A549 (cell line): ENCODE data around the gene OR13F1. TPM values are rescaled to one million over a fixed set of nuclear protein-coding genes. Genes with fewer than 3 reads are reported as not detected.

Source experiments
- ATAC-seq, 2 experiments: fragments of 200-7000 bp in 1 of 2; fragments of >200 bp in 1 of 2; cut with Nextera tagmentation in 1 of 2; cut with Tn5 transposase in 1 of 2; 3 replicates each; pipeline versions ENCODE4 v1.8.0 to v1.9.1; 2018 to 2020; ENCODE audit warnings: mild to moderate bottlenecking in 1 of 2, moderate library complexity in 1 of 2
- CTCF ChIA-PET: fragments of 300-600 bp; sonication (Branson Sonifier 250); formaldehyde crosslinking; extraction: SDS; loops from one replicate; lab custom pipeline; 2021; ENCODE audit warnings: antibody characterized with exemption, inconsistent platforms; lab: Yijun Ruan, JAX
- POLR2A ChIA-PET: fragments of 350-600 bp; formaldehyde crosslinking; extraction: SDS; loops from one replicate; lab custom pipeline; 2021; ENCODE audit warnings: antibody characterized with exemption, inconsistent platforms; lab: Yijun Ruan, JAX
- DNase-seq, 2 experiments: peaks; one replicate each; pipeline versions ENCODE4 v3.0.0 to v3.0.0-alpha.2; 2011 to 2016; ENCODE audit warnings: low read depth in 1 of 2, low spot score in 1 of 2
- FAIRE-seq: peaks from 2 replicates; lab custom pipeline; 2011; peaks lifted over from hg19 to GRCh38; lab: Jason Lieb, UNC
- H3K27ac ChIP-seq, 2 experiments: fragments of >200 bp; sonication (Bioruptor Twin); formaldehyde crosslinking; 3 replicates each; pipeline ENCODE4 v1.5.1; 2016 to 2017
- H3K4me1 ChIP-seq: fragments of >200 bp; sonication (Bioruptor Twin); formaldehyde crosslinking; 3 replicates; pipeline ENCODE4 v1.6.1; 2016
- H3K4me2 ChIP-seq: fragments of >200 bp; sonication (Bioruptor Twin); formaldehyde crosslinking; 3 replicates; pipeline ENCODE4 v1.6.1; 2016
- H3K4me3 ChIP-seq: fragments of >200 bp; sonication (Bioruptor Twin); formaldehyde crosslinking; 3 replicates; pipeline ENCODE4 v1.5.1; 2016
- H3K9me3 ChIP-seq: fragments of >200 bp; sonication (Bioruptor Twin); formaldehyde crosslinking; 3 replicates; pipeline ENCODE4 v1.6.1; 2016
- BHLHE40 ChIP-seq: IDR thresholded peaks from 2 replicates; pipeline ENCODE4 v1.6.1; 2012; ENCODE audit warnings: low read depth, low read length, inconsistent platforms
- CEBPB ChIP-seq, 2 experiments: fragments of >200 bp in 1 of 2; sonication (Bioruptor Twin) in 1 of 2; formaldehyde crosslinking in 1 of 2; IDR thresholded peaks; 2 replicates each; pipeline ENCODE4 v1.6.1; 2012 to 2016
- CHD4 ChIP-seq: fragments of 200-600 bp; sonication (generic); IDR thresholded peaks from 2 replicates; pipeline ENCODE4 v1.6.1; 2016; ENCODE audit warnings: antibody characterized with exemption, mild to moderate bottlenecking, borderline replicate concordance
- EHF ChIP-seq: fragments of 250-450 bp; sonication (Bioruptor Pico); IDR thresholded peaks from 2 replicates; pipeline ENCODE4 v1.5.0; 2020; ENCODE audit warnings: mild to moderate bottlenecking
- ESRRA ChIP-seq: fragments of 150-350 bp; IDR thresholded peaks from 2 replicates; pipeline ENCODE4 v1.6.1; 2014; ENCODE audit warnings: mild to moderate bottlenecking, low read length, borderline replicate concordance
- FOSL2 ChIP-seq, 2 experiments: fragments of 450-650 bp in 1 of 2; fragments of >200 bp in 1 of 2; sonication (Bioruptor Twin) in 1 of 2; formaldehyde crosslinking; IDR thresholded peaks; 2 replicates each; pipeline versions ENCODE4 v1.5.0 to v1.6.1; 2016 to 2020; ENCODE audit warnings: mild to moderate bottlenecking in 1 of 2, moderate library complexity in 1 of 2
- FOXS1 ChIP-seq: fragments of 250-450 bp; sonication (Bioruptor Pico); IDR thresholded peaks from 2 replicates; pipeline ENCODE4 v1.5.0; 2020; ENCODE audit warnings: mild to moderate bottlenecking, moderate library complexity
- GATA3 ChIP-seq: IDR thresholded peaks from 2 replicates; pipeline ENCODE4 v1.6.1; 2012; ENCODE audit warnings: borderline replicate concordance
- HES2 ChIP-seq: fragments of >200 bp; sonication (Bioruptor Twin); formaldehyde crosslinking; IDR thresholded peaks from 2 replicates; pipeline ENCODE4 v1.6.1; 2016
- HOXB13 ChIP-seq: fragments of 250-450 bp; sonication (Bioruptor Pico); IDR thresholded peaks from 2 replicates; pipeline ENCODE4 v1.5.0; 2020; ENCODE audit warnings: low read depth, mild to moderate bottlenecking, moderate library complexity
- HOXB5 ChIP-seq: fragments of 250-450 bp; sonication (Bioruptor Pico); IDR thresholded peaks from 2 replicates; pipeline ENCODE4 v1.5.0; 2020; ENCODE audit warnings: mild to moderate bottlenecking, moderate library complexity
- JUN ChIP-seq, 2 experiments: fragments of >200 bp; sonication (Bioruptor Twin); formaldehyde crosslinking; IDR thresholded peaks; 2 replicates in 1 of 2; 3 replicates in 1 of 2; pipeline ENCODE4 v1.6.1; 2016 to 2017
- JUNB ChIP-seq: fragments of >200 bp; sonication (Bioruptor Twin); formaldehyde crosslinking; IDR thresholded peaks from 2 replicates; pipeline ENCODE4 v1.6.1; 2016
- MAX ChIP-seq: IDR thresholded peaks from 2 replicates; pipeline ENCODE4 v1.6.1; 2012
- NR3C1 ChIP-seq: fragments of >200 bp; sonication (Bioruptor Twin); formaldehyde crosslinking; IDR thresholded peaks from 3 replicates; pipeline ENCODE4 v1.6.1; 2017
- POLR2A ChIP-seq: IDR thresholded peaks from 2 replicates; pipeline ENCODE4 v1.6.1; 2012; ENCODE audit warnings: mild to moderate bottlenecking, low read length
- RAD21 ChIP-seq, 2 experiments: fragments of >200 bp in 1 of 2; sonication (Bioruptor Twin) in 1 of 2; formaldehyde crosslinking in 1 of 2; IDR thresholded peaks in 1 of 2; conservative IDR thresholded peaks in 1 of 2; 2 replicates in 1 of 2; 3 replicates in 1 of 2; pipeline ENCODE4 v1.6.1; 2012 to 2018; ENCODE audit warnings: inconsistent platforms in 1 of 2
- TP53 ChIP-seq: fragments of 250-450 bp; sonication (Bioruptor Pico); IDR thresholded peaks from 2 replicates; pipeline ENCODE4 v1.5.0; 2021; ENCODE audit warnings: mild to moderate bottlenecking, moderate library complexity
- WGBS: methylation state at CpG from one replicate; pipeline ENCODE4 v1.1.6; 2017; ENCODE audit errors: missing lambda C conversion rate; 5-methylcytosine and 5-hydroxymethylcytosine counted together
- polyA plus RNA-seq, 4 experiments: library from polyadenylated mRNA; depleted of rRNA in 3 of 4; stranded (reverse); fragments of >200 nt; fragmentation: RNase III in 1 of 4; extraction: RNeasy Plus Mini Kit Qiagen cat#74134 plus additional on column Dnase treatment in 1 of 4; gene quantifications; 2 replicates in 3 of 4; 3 replicates in 1 of 4; pipeline ENCODE4 v1.2.3, GENCODE V29; 2011 to 2017
- TF ChIP-seq, protein P1 (sequence below): IDR thresholded peaks from 2 replicates; pipeline ENCODE4 v1.6.1; 2012
- TF ChIP-seq, protein P2 (sequence below): fragments of 250-450 bp; sonication (Bioruptor Pico); IDR thresholded peaks from 2 replicates; pipeline ENCODE4 v1.5.0; 2021; ENCODE audit warnings: mild to moderate bottlenecking, moderate library complexity, borderline replicate concordance

Gene OR13F1
- polyA plus RNA-seq, 2 of the 4 experiments (the other 2 are of a cell fraction): not detected

- no peak overlapping the region for H3K4me3 ChIP-seq
- H3K27ac ChIP-seq: no peak overlapping the region
- DNase-seq (no peak), ATAC-seq (no peak), FAIRE-seq (no peak)
- TF ChIP-seq TP53 (no peak), GATA3 (no peak), BHLHE40 (no peak), HOXB5 (no peak), ESRRA (no peak), EHF (CRISPR knock-in tag) (no peak), JUN (IDR thresholded peaks at IDR 0.05) (no peak), NR3C1 (no peak), FOXS1 (no peak), HOXB13 (CRISPR knock-in tag) (no peak), HES2 (no peak), POLR2A (no peak), CEBPB (IDR thresholded peaks at IDR 0.05) (no peak), MAX (no peak), RAD21 (conservative IDR thresholded peaks at IDR 0.05 in 1 of 2, IDR thresholded peaks at IDR 0.05 in 1 of 2) (no peak), CHD4 (no peak), JUNB (no peak)
- TF ChIP-seq, protein P1, sequence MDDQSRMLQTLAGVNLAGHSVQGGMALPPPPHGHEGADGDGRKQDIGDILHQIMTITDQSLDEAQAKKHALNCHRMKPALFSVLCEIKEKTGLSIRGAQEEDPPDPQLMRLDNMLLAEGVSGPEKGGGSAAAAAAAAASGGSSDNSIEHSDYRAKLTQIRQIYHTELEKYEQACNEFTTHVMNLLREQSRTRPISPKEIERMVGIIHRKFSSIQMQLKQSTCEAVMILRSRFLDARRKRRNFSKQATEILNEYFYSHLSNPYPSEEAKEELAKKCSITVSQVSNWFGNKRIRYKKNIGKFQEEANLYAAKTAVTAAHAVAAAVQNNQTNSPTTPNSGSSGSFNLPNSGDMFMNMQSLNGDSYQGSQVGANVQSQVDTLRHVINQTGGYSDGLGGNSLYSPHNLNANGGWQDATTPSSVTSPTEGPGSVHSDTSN: no peak
- TF ChIP-seq, protein P2, sequence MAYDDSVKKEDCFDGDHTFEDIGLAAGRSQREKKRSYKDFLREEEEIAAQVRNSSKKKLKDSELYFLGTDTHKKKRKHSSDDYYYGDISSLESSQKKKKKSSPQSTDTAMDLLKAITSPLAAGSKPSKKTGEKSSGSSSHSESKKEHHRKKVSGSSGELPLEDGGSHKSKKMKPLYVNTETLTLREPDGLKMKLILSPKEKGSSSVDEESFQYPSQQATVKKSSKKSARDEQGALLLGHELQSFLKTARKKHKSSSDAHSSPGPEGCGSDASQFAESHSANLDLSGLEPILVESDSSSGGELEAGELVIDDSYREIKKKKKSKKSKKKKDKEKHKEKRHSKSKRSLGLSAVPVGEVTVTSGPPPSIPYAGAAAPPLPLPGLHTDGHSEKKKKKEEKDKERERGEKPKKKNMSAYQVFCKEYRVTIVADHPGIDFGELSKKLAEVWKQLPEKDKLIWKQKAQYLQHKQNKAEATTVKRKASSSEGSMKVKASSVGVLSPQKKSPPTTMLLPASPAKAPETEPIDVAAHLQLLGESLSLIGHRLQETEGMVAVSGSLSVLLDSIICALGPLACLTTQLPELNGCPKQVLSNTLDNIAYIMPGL (CRISPR knock-in tag): no peak
- ChIA-PET CTCF (interaction anchor here (0.6 kb wide), 1 partner anchor 26 kb away, joined by 3 read pairs; no protein-coding TSS in a partner anchor), POLR2A (no interaction called here)
- no peak overlapping the region for H3K4me2 ChIP-seq
- no peaks in the 10 kb centered on the region for H3K4me1 ChIP-seq
- no peaks in the 10 kb centered on the region for H3K9me3 ChIP-seq
- WGBS: 15% methylated on average over 4 of the region's 4 CpGs
Measured at GRCh38 chr9:104544644-104545043, 40.6 kb downstream of the OR13F1 start.

DNA sequence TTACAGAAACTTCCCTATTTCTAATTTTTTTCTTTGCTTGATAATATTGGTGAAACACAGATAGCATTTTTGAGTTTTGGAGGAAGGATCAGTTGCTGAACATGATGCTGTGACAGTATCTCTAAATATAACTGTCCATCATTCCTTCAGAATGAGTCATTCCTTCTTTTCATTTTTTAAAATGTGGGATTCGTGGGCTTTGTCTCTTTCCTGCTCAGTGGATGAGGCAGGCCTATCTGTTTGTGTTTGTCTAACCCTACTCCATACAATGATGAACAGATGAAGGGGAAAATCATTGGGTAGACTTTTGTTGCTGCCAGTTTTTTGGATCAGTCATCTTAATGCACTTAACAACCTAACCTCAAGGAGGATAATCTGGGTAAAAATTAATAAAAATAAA lies 49.2 kb downstream of the OR13F1 start:
- ChIA-PET POLR2A (no interaction called here), CTCF (no interaction called here)
- no peak overlapping the region for H3K4me2 ChIP-seq
- FAIRE-seq (no peak), DNase-seq (no peak), ATAC-seq (no peak)
- H3K27ac ChIP-seq: no peak overlapping the region
- TF ChIP-seq FOSL2 (IDR thresholded peaks at IDR 0.05) (no peak), FOSL2 (CRISPR knock-in tag; IDR thresholded peaks at IDR 0.05) (0 out of 2 replicates have a peak, but pooled peaks have one; percentile 6), RAD21 (conservative IDR thresholded peaks at IDR 0.05 in 1 of 2, IDR thresholded peaks at IDR 0.05 in 1 of 2) (no peak)
- no peaks in the 10 kb centered on the region for H3K9me3 ChIP-seq
- WGBS: 4% methylated on average over 1 of the region's 1 CpG
- H3K4me3 ChIP-seq: no peak overlapping the region
- no peaks in the 10 kb centered on the region for H3K4me1 ChIP-seq

Other genes starting within 250 kb of the OR13F1 start
- gene OR13C4, start 22.9 kb downstream of the OR13F1 start, polyA plus RNA-seq (2011; rRNA removed): not detected in 2 replicates
- not detected in 3 replicates for gene OR13C4, start 22.9 kb downstream of the OR13F1 start, polyA plus RNA-seq (2017; fragmentation: RNase III; extraction: RNeasy Plus Mini Kit Qiagen cat#74134 plus additional on column Dnase treatment)
- not detected in 2 replicates for gene OR13C3, start 32.6 kb downstream of the OR13F1 start, polyA plus RNA-seq (2011; rRNA removed)
- gene OR13C3, start 32.6 kb downstream of the OR13F1 start, polyA plus RNA-seq (2017; fragmentation: RNase III; extraction: RNeasy Plus Mini Kit Qiagen cat#74134 plus additional on column Dnase treatment): not detected in 3 replicates
- gene OR13C8, start 64.9 kb downstream of the OR13F1 start, polyA plus RNA-seq (2011; rRNA removed): not detected in 2 replicates
- gene OR13C8, start 64.9 kb downstream of the OR13F1 start, polyA plus RNA-seq (2017; fragmentation: RNase III; extraction: RNeasy Plus Mini Kit Qiagen cat#74134 plus additional on column Dnase treatment): not detected in 3 replicates
- not detected in 2 replicates for gene OR13C5, start 95.2 kb downstream of the OR13F1 start, polyA plus RNA-seq (2011; rRNA removed)
- gene OR13C5, start 95.2 kb downstream of the OR13F1 start, polyA plus RNA-seq (2017; fragmentation: RNase III; extraction: RNeasy Plus Mini Kit Qiagen cat#74134 plus additional on column Dnase treatment): not detected in 3 replicates
- not detected in 2 replicates for gene OR13C2, start 101.4 kb downstream of the OR13F1 start, polyA plus RNA-seq (2011; rRNA removed)
- gene OR13C2, start 101.4 kb downstream of the OR13F1 start, polyA plus RNA-seq (2017; fragmentation: RNase III; extraction: RNeasy Plus Mini Kit Qiagen cat#74134 plus additional on column Dnase treatment): not detected in 3 replicates
- gene OR13C9, start 113.9 kb downstream of the OR13F1 start, polyA plus RNA-seq (2011; rRNA removed): not detected in 2 replicates
- not detected in 3 replicates for gene OR13C9, start 113.9 kb downstream of the OR13F1 start, polyA plus RNA-seq (2017; fragmentation: RNase III; extraction: RNeasy Plus Mini Kit Qiagen cat#74134 plus additional on column Dnase treatment)
- gene OR13D1, start 190.3 kb downstream of the OR13F1 start, polyA plus RNA-seq (2011; rRNA removed): not detected in 2 replicates
- gene OR13D1, start 190.3 kb downstream of the OR13F1 start, polyA plus RNA-seq (2017; fragmentation: RNase III; extraction: RNeasy Plus Mini Kit Qiagen cat#74134 plus additional on column Dnase treatment): not detected in 3 replicates
- gene NIPSNAP3A, start 243.4 kb downstream of the OR13F1 start, polyA plus RNA-seq (2011; rRNA removed): 33.5 and 34.5 TPM in 2 replicates
- gene NIPSNAP3A, start 243.4 kb downstream of the OR13F1 start, polyA plus RNA-seq (2017; fragmentation: RNase III; extraction: RNeasy Plus Mini Kit Qiagen cat#74134 plus additional on column Dnase treatment): 19.3 to 20.8 TPM (median 20.1 TPM) in 3 replicates